ENCODE results near the gene HSCB.
"Not testable (repeated sequence)": the region's sequence is repeated elsewhere in the genome, so short reads cannot be mapped to it uniquely, and the experiment has no call there.

The HSCB gene

GRCh38 chr22:28728002-28728401 lies 13.8 kb upstream of the HSCB start:
- H3K9ac ChIP-seq (ENCODE audit: low read depth, low read length) = no peak overlapping the region
- H3K36me3 ChIP-seq (ENCODE audit: insufficient read depth, low read length) = peaks cover under 1% of the 10 kb centered on the region; the same call in 1 of the 2 replicates
- no peaks in the 10 kb centered on the region for H3K4me1 ChIP-seq (ENCODE audit: insufficient read depth, low read length)
- H3K9me3 ChIP-seq (ENCODE audit: control insufficient read depth, insufficient read depth, low read length) = no peaks in the 10 kb centered on the region

GRCh38 chr22:28728621-28729313 lies 13.1 kb upstream of the HSCB start:
- Histone ChIP-seq H3K9me3 (ENCODE audit: control insufficient read depth, insufficient read depth, low read length) (no peaks in the 10 kb centered on the region), H3K4me1 (ENCODE audit: insufficient read depth, low read length) (0 out of 2 replicates have a peak, but pooled peaks cover 1% of the 10 kb centered on the region), H3K9ac (ENCODE audit: low read depth, low read length) (no peak overlapping the region), H3K36me3 (ENCODE audit: insufficient read depth, low read length) (peaks cover 4% of the 10 kb centered on the region; the same call in 1 of the 2 replicates)

- peaks cover 9% of the 10 kb centered on the region; the same call in 1 of the 2 replicates for H3K36me3 ChIP-seq (ENCODE audit: insufficient read depth, low read length)
These were observed 11.7 kb upstream of the HSCB start for GRCh38 chr22:28730179-28730578.

DNA sequence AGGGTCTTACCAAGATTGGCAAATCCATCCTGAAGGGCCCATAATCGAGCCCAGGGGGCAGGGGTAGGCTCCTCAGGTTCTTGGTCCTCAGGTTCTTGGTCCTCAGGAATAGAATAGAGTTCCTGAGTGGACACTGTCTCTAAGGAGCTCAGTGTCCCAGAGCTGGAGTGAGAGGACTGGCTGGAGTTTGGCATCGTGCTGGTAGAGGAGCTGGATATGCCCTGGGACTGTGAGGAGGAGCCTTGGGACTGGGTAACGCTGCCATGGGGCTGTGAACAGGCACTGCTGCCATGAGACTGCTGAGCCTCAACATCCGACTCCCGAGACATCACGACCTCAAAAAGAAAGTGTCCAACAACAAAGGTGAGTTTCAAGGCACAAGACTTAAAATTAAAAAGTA lies 7.4 kb upstream of the HSCB start:
- Histone ChIP-seq H3K9me3 (ENCODE audit: control insufficient read depth, insufficient read depth, low read length) (no peaks in the 10 kb centered on the region), H3K36me3 (ENCODE audit: insufficient read depth, low read length) (peaks cover 9% of the 10 kb centered on the region; the same call in 1 of the 2 replicates), H3K4me1 (ENCODE audit: insufficient read depth, low read length) (peaks cover 26% of the 10 kb centered on the region), H3K9ac (ENCODE audit: low read depth, low read length) (no peak overlapping the region)

More at GRCh38 chr22:28730179-28730578, 11.7 kb upstream of the HSCB start:
- Histone ChIP-seq H3K9me3 (ENCODE audit: control insufficient read depth, insufficient read depth, low read length) (no peaks in the 10 kb centered on the region), H3K9ac (ENCODE audit: low read depth, low read length) (no peak overlapping the region), H3K4me1 (ENCODE audit: insufficient read depth, low read length) (peaks cover 11% of the 10 kb centered on the region)

- H3K4me1 ChIP-seq (ENCODE audit: insufficient read depth, low read length) = peaks cover 26% of the 10 kb centered on the region
- H3K9me3 ChIP-seq (ENCODE audit: control insufficient read depth, insufficient read depth, low read length) = no peaks in the 10 kb centered on the region
- H3K36me3 ChIP-seq (ENCODE audit: insufficient read depth, low read length) = peaks cover 9% of the 10 kb centered on the region; the same call in 1 of the 2 replicates
- H3K9ac ChIP-seq (ENCODE audit: low read depth, low read length) = no peak overlapping the region
These were observed 5.3 kb upstream of the HSCB start for GRCh38 chr22:28736301-28737155.

GRCh38 chr22:28737701-28738100 lies 4.1 kb upstream of the HSCB start:
- Histone ChIP-seq H3K9me3 (ENCODE audit: control insufficient read depth, insufficient read depth, low read length) (no peaks in the 10 kb centered on the region), H3K4me1 (ENCODE audit: insufficient read depth, low read length) (peaks cover 26% of the 10 kb centered on the region), H3K9ac (ENCODE audit: low read depth, low read length) (no peak overlapping the region), H3K36me3 (ENCODE audit: insufficient read depth, low read length) (peaks cover 9% of the 10 kb centered on the region; the same call in 1 of the 2 replicates)

DNA sequence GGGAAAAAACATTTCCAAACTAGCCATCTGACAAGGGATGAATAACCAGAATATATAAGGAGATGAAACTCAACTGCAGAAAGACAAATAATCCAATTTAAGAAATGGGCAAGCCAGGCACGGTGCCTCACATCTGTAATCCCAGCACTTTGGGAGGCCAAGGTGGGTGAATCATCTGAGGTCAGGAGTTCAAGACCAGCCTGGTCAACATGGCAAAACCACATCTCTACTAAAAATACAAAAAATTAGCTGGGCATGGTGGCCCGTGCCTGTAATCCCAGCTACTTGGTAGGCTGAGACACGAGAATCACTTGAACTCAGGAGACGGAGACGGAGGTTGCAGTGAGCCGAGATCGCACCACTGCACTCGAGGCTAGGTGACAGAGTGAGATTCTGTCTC lies 3.0 kb upstream of the HSCB start:
- H3K36me3 ChIP-seq (ENCODE audit: insufficient read depth, low read length); H3K9ac ChIP-seq (ENCODE audit: low read depth, low read length); H3K9me3 ChIP-seq (ENCODE audit: control insufficient read depth, insufficient read depth, low read length): not testable (repeated sequence)
- H3K4me1 ChIP-seq (ENCODE audit: insufficient read depth, low read length) = peaks cover 26% of the 10 kb centered on the region

DNA sequence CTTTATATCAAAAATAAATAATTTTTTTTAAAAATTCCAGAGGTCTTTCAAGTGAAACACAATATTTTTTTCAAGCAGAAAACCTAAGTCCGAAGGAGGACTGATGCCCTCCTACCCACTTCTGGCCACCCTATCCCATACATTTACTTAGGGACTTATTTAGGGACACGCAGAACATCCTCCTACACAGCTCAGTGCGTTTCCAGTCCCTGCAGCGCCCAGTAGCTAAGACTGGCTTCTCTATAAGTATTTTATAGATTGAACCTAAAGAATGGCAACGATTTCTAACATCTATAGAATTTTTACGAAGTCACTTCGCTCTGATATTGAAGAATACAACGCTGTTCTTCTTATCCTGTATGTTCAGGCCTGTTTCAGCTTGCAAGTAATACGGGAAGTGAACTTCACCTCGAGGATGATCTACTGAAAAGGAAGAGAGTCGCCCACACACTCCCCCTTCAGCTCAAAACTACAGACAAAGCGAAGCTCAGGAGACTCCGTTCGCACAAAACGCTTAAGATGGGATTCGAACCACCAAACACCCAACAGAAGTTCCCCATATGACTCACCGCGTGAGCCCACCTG lies 547 bp upstream of the HSCB start:
- peak overlapping the region; percentile 87 for H3K9ac ChIP-seq (ENCODE audit: low read depth, low read length)
- H3K4me1 ChIP-seq (ENCODE audit: insufficient read depth, low read length) = peaks cover 13% of the 10 kb centered on the region
- peaks cover 12% of the 10 kb centered on the region for H3K36me3 ChIP-seq (ENCODE audit: insufficient read depth, low read length)
- H3K9me3 ChIP-seq (ENCODE audit: control insufficient read depth, insufficient read depth, low read length) = no peaks in the 10 kb centered on the region

DNA sequence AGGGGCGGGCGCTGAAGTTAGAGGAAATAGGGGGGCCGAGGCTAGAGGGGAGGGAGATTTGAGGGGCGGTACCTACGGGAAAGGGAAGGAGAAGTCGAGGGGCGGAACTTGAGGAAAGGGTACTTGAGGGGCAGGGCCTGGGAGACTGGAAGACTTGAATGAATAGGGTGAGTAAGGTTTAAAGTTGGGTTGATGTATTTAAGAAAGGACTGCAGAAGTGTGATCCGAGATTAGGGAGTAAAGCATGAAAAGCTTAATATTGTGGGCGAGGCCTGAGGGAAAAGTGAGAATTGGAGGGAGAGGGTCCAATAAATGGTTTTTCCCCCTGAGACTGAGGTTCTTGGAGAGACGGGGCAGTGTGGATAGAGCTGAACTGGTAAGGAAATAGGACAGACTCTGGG lies 723 bp downstream of the HSCB start:
- Histone ChIP-seq H3K36me3 (ENCODE audit: insufficient read depth, low read length) (peaks cover 13% of the 10 kb centered on the region), H3K9ac (ENCODE audit: low read depth, low read length) (peak overlapping the region; percentile 87), H3K4me1 (ENCODE audit: insufficient read depth, low read length) (peaks cover 4% of the 10 kb centered on the region; the same call in 1 of the 2 replicates), H3K9me3 (ENCODE audit: control insufficient read depth, insufficient read depth, low read length) (no peaks in the 10 kb centered on the region)

DNA sequence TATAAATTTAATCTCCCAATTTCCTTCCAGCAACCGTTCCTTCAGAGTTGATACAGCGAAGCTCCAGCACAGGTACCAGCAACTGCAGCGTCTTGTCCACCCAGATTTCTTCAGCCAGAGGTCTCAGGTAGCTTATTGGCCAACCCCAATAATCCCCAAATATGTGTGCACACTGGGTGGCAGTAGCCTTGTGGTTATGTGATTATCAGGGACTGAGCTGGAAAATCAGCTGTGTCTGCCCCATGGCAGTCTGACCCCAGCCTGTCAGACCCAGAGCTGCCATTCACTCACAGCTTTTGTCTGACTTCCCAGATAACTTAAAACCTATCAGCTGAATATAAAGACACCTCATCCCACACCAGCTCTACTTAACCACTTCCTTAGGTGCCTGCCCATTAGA lies 2.0 kb downstream of the HSCB start:
- H3K4me1 ChIP-seq (ENCODE audit: insufficient read depth, low read length) = 0 out of 2 replicates have a peak, but pooled peaks cover 3% of the 10 kb centered on the region
- H3K9ac ChIP-seq (ENCODE audit: low read depth, low read length) = no peak overlapping the region
- peaks cover 20% of the 10 kb centered on the region for H3K36me3 ChIP-seq (ENCODE audit: insufficient read depth, low read length)
- no peaks in the 10 kb centered on the region for H3K9me3 ChIP-seq (ENCODE audit: control insufficient read depth, insufficient read depth, low read length)

GRCh38 chr22:28750471-28750881 lies 8.6 kb downstream of the HSCB start:
- Histone ChIP-seq H3K36me3 (ENCODE audit: insufficient read depth, low read length) (peaks cover 26% of the 10 kb centered on the region), H3K9ac (ENCODE audit: low read depth, low read length) (no peak overlapping the region), H3K4me1 (ENCODE audit: insufficient read depth, low read length) (no peaks in the 10 kb centered on the region), H3K9me3 (ENCODE audit: control insufficient read depth, insufficient read depth, low read length) (no peaks in the 10 kb centered on the region)

DNA sequence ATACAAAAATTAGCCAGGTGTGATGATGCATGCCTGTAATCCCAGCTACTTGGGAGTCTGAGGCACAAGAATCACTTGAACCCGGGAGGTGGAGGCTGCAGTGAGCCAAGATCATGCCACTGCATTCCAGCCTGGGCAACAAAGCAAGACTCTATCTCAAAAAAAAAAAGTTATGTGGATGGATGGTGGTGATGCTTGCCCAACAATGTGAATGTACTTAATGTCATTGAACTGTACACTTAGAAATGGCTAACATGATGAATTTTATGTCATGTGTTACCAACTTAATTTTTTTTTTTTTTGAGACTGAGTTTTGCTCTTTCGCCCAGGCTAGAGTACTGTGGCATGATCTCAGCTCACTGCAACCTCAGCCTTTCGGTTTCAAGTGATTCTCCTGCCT lies 12.7 kb downstream of the HSCB start:
- H3K4me1 ChIP-seq (ENCODE audit: insufficient read depth, low read length); H3K36me3 ChIP-seq (ENCODE audit: insufficient read depth, low read length); H3K9me3 ChIP-seq (ENCODE audit: control insufficient read depth, insufficient read depth, low read length); H3K9ac ChIP-seq (ENCODE audit: low read depth, low read length): not testable (repeated sequence)

DNA sequence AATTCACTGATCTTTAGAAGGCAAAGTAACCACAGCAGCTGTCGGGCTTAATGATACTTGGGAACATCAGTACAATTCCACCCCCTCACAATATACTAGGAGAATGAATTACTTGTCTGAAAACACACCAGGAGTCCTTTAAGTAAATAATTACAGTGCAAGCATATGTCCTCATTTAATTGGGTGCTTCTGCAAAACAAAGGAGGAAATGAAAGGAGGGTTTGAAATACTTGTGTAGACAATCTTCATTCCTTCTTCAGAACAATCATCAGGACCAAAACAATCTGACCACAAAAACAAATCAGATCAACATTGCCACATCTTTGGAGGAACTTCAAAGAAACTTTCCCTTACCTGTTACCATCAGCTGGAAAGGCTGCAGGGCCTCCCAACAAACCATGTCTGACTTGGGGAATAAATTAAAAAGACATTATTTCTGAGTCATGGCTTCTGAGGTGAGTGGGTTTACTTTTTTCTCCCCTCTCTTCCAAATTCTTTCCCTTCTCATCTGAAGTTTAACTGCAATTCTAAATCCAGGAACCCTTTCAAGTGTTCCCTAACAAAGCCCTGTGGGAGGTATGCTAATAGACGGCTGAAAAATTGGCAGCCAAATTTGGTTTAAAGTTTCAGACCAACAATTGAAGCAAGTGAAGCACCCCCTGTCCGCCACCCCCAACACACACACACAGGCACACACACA lies 18.2 kb downstream of the HSCB start:
- Histone ChIP-seq H3K9me3 (ENCODE audit: control insufficient read depth, insufficient read depth, low read length) (no peaks in the 10 kb centered on the region; the same call in 1 of the 2 replicates), H3K9ac (ENCODE audit: low read depth, low read length) (peak overlapping the region; percentile 50), H3K4me1 (ENCODE audit: insufficient read depth, low read length) (peaks cover 6% of the 10 kb centered on the region; the same call in 1 of the 2 replicates), H3K36me3 (ENCODE audit: insufficient read depth, low read length) (no peaks in the 10 kb centered on the region; the same call in 1 of the 2 replicates)

- no peaks in the 10 kb centered on the region; the same call in 1 of the 2 replicates for H3K9me3 ChIP-seq (ENCODE audit: control insufficient read depth, insufficient read depth, low read length)
- H3K9ac ChIP-seq (ENCODE audit: low read depth, low read length) = peak overlapping the region; percentile 50; the same call in 1 of the 2 replicates
- no peaks in the 10 kb centered on the region; the same call in 1 of the 2 replicates for H3K36me3 ChIP-seq (ENCODE audit: insufficient read depth, low read length)
- peaks cover 6% of the 10 kb centered on the region; the same call in 1 of the 2 replicates for H3K4me1 ChIP-seq (ENCODE audit: insufficient read depth, low read length)
These were observed 19.6 kb downstream of the HSCB start for GRCh38 chr22:28761449-28761755.

Measured in ES-I3 (cell line).